Measurements from ENCODE around the gene FKTN.

DNA sequence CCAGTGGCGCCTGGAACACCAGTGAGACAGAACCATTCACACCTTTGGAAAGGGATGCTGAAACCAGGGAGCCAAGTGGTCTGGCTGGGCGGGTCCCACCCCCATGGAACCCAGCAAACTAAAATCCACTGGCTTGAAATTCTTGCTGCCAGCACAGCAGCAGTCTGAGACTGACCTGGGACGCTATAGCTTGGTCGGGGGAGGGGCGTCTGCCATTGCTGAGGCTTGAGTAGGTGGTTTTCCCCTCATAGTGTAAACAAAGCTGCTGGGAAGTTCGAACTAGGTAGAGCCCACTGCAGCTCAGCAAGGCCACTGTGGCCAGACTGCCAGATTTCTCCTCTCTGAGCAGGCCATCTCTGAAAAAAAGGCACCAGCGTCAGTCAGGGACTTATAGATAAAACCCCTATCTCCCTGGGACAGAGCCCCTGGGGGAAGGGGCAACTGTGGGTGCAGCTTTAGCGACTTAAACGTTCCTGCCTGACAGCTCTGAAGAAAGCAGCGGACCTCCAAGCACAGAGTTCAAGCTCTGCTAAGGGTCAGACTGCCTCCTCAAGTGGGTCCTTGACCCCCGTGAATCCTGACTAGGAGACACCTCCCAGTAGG, 42.0 kb upstream of the FKTN start:
- TF ChIP-seq POLR2A (IDR thresholded peaks at IDR 0.05; ENCODE audit: borderline replicate concordance, extremely low read depth, insufficient read depth, insufficient read length) = no peak
- TF ChIP-seq, protein P1, sequence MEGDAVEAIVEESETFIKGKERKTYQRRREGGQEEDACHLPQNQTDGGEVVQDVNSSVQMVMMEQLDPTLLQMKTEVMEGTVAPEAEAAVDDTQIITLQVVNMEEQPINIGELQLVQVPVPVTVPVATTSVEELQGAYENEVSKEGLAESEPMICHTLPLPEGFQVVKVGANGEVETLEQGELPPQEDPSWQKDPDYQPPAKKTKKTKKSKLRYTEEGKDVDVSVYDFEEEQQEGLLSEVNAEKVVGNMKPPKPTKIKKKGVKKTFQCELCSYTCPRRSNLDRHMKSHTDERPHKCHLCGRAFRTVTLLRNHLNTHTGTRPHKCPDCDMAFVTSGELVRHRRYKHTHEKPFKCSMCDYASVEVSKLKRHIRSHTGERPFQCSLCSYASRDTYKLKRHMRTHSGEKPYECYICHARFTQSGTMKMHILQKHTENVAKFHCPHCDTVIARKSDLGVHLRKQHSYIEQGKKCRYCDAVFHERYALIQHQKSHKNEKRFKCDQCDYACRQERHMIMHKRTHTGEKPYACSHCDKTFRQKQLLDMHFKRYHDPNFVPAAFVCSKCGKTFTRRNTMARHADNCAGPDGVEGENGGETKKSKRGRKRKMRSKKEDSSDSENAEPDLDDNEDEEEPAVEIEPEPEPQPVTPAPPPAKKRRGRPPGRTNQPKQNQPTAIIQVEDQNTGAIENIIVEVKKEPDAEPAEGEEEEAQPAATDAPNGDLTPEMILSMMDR (IDR thresholded peaks at IDR 0.05 in 2 of 3, conservative IDR thresholded peaks at IDR 0.05 in 1 of 3; ENCODE audit: borderline replicate concordance in 1 of 3, insufficient read depth in 1 of 3, low read depth in 2 of 3, low read length in 2 of 3) = no peak
- no peak for TF ChIP-seq ZFX (IDR thresholded peaks at IDR 0.05)
- TF ChIP-seq ZNF274 (IDR thresholded peaks at IDR 0.05; ENCODE audit: low read depth, low read length) = no peak
- TF ChIP-seq ELF1 (IDR thresholded peaks at IDR 0.05; ENCODE audit: borderline replicate concordance, low read depth) = no peak
- no peak for TF ChIP-seq POLR2AphosphoS5 (IDR thresholded peaks at IDR 0.05; ENCODE audit: low read depth, low read length)
- TF ChIP-seq FOSL1 (IDR thresholded peaks at IDR 0.05; ENCODE audit: low read depth) = no peak
- no peak for TF ChIP-seq SRF (IDR thresholded peaks at IDR 0.05; ENCODE audit: low read depth)
- no peak for TF ChIP-seq YY1 (IDR thresholded peaks at IDR 0.05; ENCODE audit: extremely low read depth, insufficient replicate concordance, low read depth, low read length)
- TF ChIP-seq, protein P2, sequence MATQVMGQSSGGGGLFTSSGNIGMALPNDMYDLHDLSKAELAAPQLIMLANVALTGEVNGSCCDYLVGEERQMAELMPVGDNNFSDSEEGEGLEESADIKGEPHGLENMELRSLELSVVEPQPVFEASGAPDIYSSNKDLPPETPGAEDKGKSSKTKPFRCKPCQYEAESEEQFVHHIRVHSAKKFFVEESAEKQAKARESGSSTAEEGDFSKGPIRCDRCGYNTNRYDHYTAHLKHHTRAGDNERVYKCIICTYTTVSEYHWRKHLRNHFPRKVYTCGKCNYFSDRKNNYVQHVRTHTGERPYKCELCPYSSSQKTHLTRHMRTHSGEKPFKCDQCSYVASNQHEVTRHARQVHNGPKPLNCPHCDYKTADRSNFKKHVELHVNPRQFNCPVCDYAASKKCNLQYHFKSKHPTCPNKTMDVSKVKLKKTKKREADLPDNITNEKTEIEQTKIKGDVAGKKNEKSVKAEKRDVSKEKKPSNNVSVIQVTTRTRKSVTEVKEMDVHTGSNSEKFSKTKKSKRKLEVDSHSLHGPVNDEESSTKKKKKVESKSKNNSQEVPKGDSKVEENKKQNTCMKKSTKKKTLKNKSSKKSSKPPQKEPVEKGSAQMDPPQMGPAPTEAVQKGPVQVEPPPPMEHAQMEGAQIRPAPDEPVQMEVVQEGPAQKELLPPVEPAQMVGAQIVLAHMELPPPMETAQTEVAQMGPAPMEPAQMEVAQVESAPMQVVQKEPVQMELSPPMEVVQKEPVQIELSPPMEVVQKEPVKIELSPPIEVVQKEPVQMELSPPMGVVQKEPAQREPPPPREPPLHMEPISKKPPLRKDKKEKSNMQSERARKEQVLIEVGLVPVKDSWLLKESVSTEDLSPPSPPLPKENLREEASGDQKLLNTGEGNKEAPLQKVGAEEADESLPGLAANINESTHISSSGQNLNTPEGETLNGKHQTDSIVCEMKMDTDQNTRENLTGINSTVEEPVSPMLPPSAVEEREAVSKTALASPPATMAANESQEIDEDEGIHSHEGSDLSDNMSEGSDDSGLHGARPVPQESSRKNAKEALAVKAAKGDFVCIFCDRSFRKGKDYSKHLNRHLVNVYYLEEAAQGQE (IDR thresholded peaks at IDR 0.05; ENCODE audit: low read depth) = no peak
- TF ChIP-seq EZH2 (IDR thresholded peaks at IDR 0.05) = no peak
- TF ChIP-seq SIN3A (IDR thresholded peaks at IDR 0.05; ENCODE audit: low read depth) = no peak
- no peak for TF ChIP-seq EZH2phosphoT487 (IDR thresholded peaks at IDR 0.05; ENCODE audit: borderline replicate concordance)
- TF ChIP-seq, protein P3, sequence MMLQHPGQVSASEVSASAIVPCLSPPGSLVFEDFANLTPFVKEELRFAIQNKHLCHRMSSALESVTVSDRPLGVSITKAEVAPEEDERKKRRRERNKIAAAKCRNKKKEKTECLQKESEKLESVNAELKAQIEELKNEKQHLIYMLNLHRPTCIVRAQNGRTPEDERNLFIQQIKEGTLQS (IDR thresholded peaks at IDR 0.05) = no peak
